NCI-H524 (cell line): Measurements from ENCODE around the gene KAT6B.

Experiments used
- DNase-seq, 2 experiments: peaks; one replicate each; lab custom pipeline; 2025; lab: John Stamatoyannopoulos, UW

The KAT6B gene

DNA sequence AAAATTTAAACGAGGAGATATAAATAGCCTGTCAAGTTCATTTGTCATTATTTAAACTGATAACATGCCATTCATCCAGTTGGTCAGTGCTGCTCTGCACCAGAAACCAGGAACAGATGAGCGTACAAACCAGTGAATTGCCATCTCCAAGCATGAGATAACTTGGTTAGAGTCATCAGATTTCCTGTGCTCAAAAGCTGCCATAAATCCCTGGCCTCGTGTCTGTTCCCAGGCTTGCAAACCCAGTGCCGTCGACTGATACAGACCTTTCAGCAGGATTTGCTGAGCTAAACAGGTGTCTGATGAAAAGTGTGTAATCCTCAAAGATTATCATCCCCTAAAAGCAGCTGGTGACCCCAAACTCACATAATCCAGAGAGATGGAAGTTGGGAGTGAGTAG lies 189.0 kb downstream of the KAT6B start:
- DNase-seq = peak in 1 of 2 experiments; percentile 55

- DNase-seq = no peak
These were observed 189.9 kb downstream of the KAT6B start for GRCh38 chr10:75016325-75016724.

- DNase-seq = peak; percentile 2 to 80
These were observed 191.9 kb downstream of the KAT6B start for GRCh38 chr10:75018251-75018650.

DNA sequence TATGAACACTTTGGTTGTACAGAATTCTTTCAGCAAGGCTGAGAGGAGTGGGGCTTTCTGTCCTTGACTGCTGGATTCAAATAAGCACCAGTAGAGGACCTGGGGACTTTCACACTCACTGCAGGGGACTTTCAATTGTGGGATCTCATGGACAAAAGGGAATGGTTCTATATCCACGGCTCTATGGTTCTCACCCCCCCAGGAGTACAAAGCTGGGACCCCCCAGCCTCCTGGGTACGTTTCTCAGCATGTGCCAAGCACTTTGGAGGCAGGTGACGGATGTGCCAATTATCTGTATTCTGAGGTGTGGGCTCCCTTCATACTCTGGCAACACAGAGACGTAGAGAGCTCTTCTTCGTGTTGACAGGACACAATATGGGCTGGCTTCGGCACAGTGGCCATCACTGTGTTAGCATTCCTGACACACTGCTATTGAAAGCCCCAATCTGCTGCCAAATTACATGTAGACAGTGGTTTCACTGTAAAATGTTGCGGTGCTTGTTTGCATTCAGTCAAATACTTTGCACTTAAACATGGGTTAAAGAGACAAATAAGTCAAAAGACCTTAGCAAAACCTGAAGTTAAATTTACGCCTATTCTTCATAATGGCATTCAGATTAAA lies 192.4 kb downstream of the KAT6B start:
- no peak for DNase-seq

GRCh38 chr10:75019370-75019769 lies 193.0 kb downstream of the KAT6B start:
- peak in 1 of 2 experiments; percentile 39 for DNase-seq

DNA sequence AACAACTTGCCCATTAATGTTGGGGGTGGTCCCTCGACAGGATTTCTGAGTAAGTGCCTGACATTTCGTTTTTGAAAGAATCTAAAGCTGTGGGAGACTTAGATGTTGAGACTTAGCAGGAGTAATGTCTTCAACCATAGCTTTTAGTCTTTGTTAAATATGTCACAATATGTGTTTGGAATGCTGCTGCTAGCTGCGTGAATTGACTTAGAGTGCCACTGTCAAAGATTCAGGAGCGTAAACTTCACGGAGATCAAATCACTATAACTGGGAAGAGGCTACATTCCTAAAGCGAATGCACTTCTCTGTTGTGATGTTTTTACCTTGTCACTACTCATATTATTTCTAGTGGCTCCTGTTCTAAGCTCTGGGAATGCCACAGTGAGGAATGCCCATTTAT lies 193.8 kb downstream of the KAT6B start:
- no peak for DNase-seq

DNA sequence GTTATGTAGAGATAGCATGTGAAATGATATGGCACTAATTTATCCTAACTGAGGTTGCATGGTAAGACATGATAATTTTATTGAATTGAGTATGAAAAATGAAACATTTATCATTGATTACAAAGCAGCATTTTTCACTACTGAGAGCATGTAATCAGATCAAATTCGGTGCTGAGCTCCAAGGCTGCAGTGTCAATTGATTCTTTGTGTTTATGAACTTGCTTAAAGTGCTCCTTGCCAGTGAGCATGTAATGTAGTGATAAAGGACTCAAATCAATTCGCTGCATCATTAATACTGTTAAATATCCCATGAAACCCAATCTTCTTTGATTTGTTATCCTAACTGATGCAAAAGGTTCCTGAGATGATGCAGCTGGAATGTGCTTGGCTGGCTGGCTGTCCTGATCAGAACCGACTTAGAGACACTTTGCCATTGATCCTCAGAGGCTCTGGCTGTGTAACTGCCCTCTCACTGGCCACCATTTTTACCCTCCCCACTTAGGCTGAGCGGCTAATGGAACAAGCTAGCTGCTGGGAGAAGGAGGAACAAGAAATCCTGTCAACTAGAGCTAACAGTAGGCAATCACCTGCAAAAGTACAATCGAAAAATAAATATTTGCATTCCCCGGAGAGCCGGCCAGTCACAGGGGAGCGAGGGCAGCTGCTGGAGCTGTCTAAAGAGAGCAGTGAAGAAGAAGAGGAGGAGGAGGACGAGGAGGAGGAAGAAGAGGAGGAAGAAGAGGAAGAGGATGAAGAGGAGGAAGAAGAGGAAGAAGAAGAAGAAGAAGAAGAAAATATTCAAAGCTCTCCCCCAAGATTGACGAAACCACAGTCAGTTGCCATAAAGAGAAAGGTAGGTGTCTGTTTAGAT lies 195.2 kb downstream of the KAT6B start:
- no peak for DNase-seq

DNA sequence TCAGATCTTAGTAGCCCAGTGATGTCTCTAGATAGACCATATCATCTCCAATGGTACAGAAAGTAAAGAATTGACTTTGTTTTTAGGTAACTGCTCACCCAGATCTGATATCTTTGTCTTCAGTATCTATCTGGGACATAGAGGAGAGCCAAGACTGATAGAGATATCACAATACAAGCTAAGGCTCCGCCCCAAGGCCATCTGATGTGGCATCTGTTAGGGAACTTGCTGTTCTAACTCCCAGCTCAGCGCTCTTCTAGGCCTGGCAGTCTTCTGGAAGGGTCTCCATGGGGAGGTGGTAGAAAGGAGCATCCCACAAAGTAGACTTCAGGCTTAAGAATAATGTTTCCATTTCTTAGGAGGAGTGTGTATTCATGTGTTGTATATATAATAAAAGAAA lies 196.7 kb downstream of the KAT6B start:
- DNase-seq = peak in 1 of 2 experiments; percentile 10

GRCh38 chr10:75024971-75025523 lies 198.6 kb downstream of the KAT6B start:
- DNase-seq = no peak

DNA sequence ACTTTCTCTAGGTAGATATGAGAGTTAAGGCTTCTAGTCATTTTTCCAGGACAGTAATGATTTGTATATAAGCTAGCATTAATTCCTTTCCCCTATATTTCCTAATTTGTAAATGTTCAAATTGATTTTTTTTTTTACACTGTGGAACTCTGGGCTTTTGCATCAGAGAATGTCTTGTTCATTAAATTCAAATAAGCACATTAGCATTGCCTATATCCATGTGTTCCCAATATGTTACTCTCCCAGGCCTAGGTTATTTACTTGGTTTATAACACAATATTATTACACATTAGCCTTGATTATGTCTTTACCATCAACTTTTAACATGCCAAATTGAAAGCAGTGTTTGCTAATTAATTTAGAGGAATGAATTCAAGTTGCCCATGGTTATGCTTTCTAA lies 201.6 kb downstream of the KAT6B start:
- DNase-seq = no peak

DNA sequence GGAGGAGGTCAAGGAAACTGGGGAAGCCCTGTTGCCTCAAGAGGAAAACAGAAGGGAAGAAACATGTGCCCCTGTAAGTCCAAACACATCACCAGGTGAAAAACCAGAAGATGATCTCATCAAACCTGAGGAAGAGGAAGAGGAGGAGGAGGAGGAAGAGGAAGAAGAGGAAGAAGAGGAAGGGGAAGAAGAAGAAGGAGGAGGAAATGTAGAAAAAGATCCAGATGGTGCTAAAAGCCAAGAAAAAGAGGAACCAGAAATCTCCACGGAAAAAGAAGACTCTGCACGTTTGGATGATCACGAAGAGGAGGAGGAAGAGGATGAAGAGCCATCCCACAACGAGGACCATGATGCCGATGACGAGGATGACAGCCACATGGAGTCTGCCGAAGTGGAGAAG lies 202.3 kb downstream of the KAT6B start:
- no peak for DNase-seq

- no peak for DNase-seq
These were observed 203.0 kb downstream of the KAT6B start for GRCh38 chr10:75029420-75029819.

GRCh38 chr10:75029857-75030256 lies 203.5 kb downstream of the KAT6B start:
- peak in 1 of 2 experiments; percentile 2 for DNase-seq

DNA sequence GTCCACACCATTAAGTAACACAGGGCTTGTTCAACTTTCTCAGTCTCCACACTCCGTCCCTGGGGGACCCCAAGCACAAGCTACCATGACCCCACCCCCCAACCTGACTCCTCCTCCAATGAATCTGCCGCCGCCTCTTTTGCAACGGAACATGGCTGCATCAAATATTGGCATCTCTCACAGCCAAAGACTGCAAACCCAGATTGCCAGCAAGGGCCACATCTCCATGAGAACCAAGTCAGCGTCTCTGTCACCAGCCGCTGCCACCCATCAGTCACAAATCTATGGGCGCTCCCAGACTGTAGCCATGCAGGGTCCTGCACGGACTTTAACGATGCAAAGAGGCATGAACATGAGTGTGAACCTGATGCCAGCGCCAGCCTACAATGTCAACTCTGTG lies 204.0 kb downstream of the KAT6B start:
- DNase-seq = no peak

DNA sequence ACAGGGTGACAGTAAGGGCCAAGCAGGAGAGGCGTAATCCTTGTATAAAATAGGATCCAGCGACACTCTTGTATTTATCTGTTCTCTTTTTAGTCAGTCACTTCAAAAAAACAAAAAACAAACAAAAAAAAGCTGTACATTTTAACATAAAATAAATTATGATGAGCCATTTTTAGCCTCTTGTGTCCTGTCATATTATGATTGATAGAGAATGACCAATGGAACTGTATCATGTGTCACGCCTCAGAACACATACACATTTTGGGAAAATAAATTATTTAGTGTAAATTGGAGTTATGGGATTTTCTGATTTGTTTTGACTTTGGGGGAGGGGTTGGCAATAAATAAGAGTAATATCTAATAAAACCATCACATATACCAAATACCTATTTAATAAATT lies 205.7 kb downstream of the KAT6B start:
- no peak for DNase-seq

DNA sequence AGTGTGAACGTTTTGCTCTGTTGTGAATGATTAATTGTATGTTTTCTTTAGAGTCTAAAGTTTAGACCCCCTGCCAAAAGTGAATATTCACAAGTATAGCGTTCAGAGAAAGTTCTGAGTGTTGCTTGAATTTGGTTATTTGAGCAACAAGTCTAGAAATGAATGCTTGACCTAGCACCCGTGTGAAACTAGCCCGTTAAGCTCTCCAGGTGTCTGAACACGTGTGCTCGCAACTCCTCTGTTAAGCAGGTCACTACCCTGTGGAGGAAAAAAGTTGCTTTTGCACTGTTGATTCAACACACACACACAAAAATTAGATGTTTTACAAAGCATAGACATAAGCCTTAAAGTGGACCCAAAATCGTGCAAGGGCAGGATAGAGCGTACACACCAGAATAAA lies 206.4 kb downstream of the KAT6B start:
- DNase-seq = no peak

GRCh38 chr10:75033399-75034130 lies 207.2 kb downstream of the KAT6B start:
- DNase-seq = no peak

GRCh38 chr10:75034131-75034512 lies 207.7 kb downstream of the KAT6B start:
- no peak for DNase-seq

DNA sequence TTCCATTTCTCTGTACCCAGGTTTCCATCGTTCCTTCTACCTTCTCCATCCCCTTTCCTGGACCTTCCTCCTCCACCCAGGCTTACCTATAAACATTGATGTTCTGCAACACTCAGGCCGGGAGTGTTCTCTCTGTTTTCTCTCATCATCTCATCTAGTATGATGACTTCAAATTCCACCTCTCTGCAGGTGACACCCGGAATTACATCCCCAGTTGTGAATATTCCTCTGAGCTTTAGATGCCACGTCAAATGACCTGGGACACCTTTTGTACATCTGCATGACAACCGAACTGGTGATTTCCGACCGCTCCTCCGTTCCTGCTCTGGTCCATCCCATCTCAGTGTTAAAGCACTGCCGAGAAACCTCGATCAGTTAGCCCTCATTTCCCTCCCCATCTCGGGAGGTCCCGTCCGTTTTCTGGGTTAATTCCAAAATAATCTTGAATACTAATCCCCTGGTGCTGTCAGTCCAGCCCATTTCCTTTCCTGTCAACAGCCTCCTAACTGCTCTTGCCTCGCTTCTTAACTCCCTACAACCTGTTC lies 208.4 kb downstream of the KAT6B start:
- no peak for DNase-seq

DNA sequence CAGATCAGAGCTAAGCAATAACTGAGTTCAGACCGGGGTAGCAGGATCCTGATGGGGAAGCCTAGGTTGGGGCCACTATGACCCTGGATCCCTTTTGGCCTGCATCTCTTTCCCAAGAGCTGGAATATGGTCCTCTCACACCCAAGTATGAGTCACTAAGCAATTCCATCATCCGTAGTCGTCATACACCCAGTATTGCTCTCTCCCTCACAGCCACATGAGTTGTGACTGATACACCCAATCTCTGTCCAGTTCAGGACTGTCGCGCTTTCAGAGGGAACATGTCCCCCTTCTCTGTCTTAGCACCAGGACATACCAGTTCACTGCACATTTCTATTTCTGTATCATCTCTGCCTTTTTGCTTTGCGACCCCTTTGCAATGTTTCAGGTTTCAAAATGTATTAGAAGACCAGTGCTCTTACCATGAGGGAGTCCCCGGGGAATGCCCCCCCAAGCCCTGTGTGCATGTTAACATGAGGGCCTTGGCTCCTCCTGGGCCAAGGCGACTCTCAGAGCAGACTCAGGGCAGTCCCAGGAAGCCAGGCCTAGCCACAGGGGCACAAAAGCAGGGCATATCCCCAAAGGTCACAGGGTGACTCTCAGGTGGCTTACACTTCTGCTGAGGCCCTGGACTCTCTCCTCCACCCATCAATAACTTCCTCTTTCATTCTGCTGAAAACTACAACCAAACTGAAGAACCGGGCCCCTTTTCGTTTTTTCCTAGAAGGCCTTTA lies 209.7 kb downstream of the KAT6B start:
- DNase-seq = no peak
